Stomach (tissue), 9 donors: ENCODE data around the gene ADH4. TPM values are rescaled to one million over a fixed set of nuclear protein-coding genes. Genes with fewer than 3 reads are reported as not detected.
A peak's percentile ranks its signal among the peaks of the same experiment; 100 is the strongest.

Experiments
- DNase-seq, 2 donors: peaks; one replicate each; pipeline versions ENCODE4 v3.0.0 to v3.0.0-alpha.2; 2013 to 2019
- H3K27ac ChIP-seq, 5 donors: fragments of 200-600 bp in 4 of 5; sonication (generic) in 4 of 5; one replicate each; pipeline ENCODE4 v1.5.1; 2013 to 2019; ENCODE audit warnings: mild to moderate bottlenecking in 1 of 5, moderate library complexity in 1 of 5
- H3K27me3 ChIP-seq, 3 donors: fragments of 200-600 bp; sonication (generic); one replicate each; pipeline ENCODE4 v1.5.1; 2017 to 2019; ENCODE audit warnings: mixed run types in 1 of 3
- H3K36me3 ChIP-seq, 4 donors: fragments of 200-600 bp; sonication (generic); 1 replicate in 3 of 4; 2 replicates in 1 of 4; pipeline ENCODE4 v1.5.1; 2016 to 2019
- H3K4me1 ChIP-seq, 4 donors: fragments of 200-600 bp; sonication (generic); one replicate each; pipeline ENCODE4 v1.5.1; 2016 to 2019
- H3K4me3 ChIP-seq, 4 donors: fragments of 200-600 bp; sonication (generic) in 3 of 4; one replicate each; pipeline ENCODE4 v1.5.1; 2016 to 2019; ENCODE audit warnings: mild to moderate bottlenecking in 1 of 4
- H3K9me3 ChIP-seq, 4 donors: fragments of 200-600 bp; sonication (generic); one replicate each; pipeline ENCODE4 v1.5.1; 2016 to 2019
- CTCF ChIP-seq, 7 experiments: fragments of 450-650 bp in 4 of 7; fragments of 200-600 bp in 3 of 7; sonication (generic) in 3 of 7; IDR thresholded peaks; one replicate each; pipeline ENCODE4 v1.5.1; 2016 to 2019; ENCODE audit warnings: antibody characterized with exemption in 7 of 7, control low read depth in 2 of 7, mild to moderate bottlenecking in 1 of 7
- EP300 ChIP-seq: sonication (generic); formaldehyde crosslinking; IDR thresholded peaks from one replicate; pipeline ENCODE4 v1.6.1; 2017; ENCODE audit warnings: antibody characterized with exemption
- POLR2A ChIP-seq, 4 donors: fragments of 450-650 bp; IDR thresholded peaks; one replicate each; pipeline ENCODE4 v1.6.1; 2016; ENCODE audit warnings: antibody characterized with exemption in 4 of 4, control low read depth in 2 of 4, mild to moderate bottlenecking in 1 of 4, moderate library complexity in 1 of 4
- POLR2AphosphoS5 ChIP-seq, 3 donors: sonication (generic); formaldehyde crosslinking; IDR thresholded peaks; one replicate each; pipeline ENCODE4 v1.6.1; 2016; ENCODE audit warnings: antibody characterized with exemption in 3 of 3
- WGBS, 5 donors: extraction: QIAGEN DNeasy Blood & Tissue Kit in 3 of 5; methylation state at CpG; one replicate each; pipeline versions ENCODE4 v1.1.5 to v1.1.7; 2013 to 2018; 5-methylcytosine and 5-hydroxymethylcytosine counted together
- intact Hi-C: fragments of 100-400 bp; cut with DNase I; formaldehyde crosslinking; loops from one replicate; pipeline ENCODE4 v1.15.1; 2023; ENCODE audit warnings: low total_unique reads
- polyA plus RNA-seq, 3 donors: library from polyadenylated mRNA; stranded (reverse); fragments of 200-250 nt; gene quantifications; one replicate each; pipeline ENCODE4 v1.2.3, GENCODE V29; 2013
- total RNA-seq, 5 donors: library from RNA; depleted of rRNA; stranded (reverse); fragments of >200 nt; gene quantifications; one replicate each; pipeline versions ENCODE4 v1.1.0 to v1.2.3, GENCODE V29; 2014 to 2016
- donor health status: healthy with polysubstance abuse.
- donor health status: Bipolar disorder and iron deficiency.
- donor health status: healthy.

ADH4 gene
- total and polyA plus RNA-seq, 8 donors = 0.25 to 1.8 (median 0.50) TPM; not detected in 5

- Histone ChIP-seq H3K4me3 (no peak overlapping the region), H3K36me3 (no peaks in the 10 kb centered on the region), H3K27me3 (no peaks in the 10 kb centered on the region), H3K4me1 (peaks cover 11 to 38% (median 25%) of the 10 kb centered on the region in 4 donors), H3K9me3 (no peaks in the 10 kb centered on the region), H3K27ac (no peak overlapping the region)
- intact Hi-C loops = no loop called here
- 46 to 60% (median 55%) methylated on average over 2 of the region's 2 CpGs for WGBS, 5 donors
- no peak for DNase-seq
- TF ChIP-seq CTCF (IDR thresholded peaks at IDR 0.05) = no peak
- no peak for TF ChIP-seq EP300
- TF ChIP-seq POLR2A (IDR thresholded peaks at IDR 0.05) = no peak
- no peak for TF ChIP-seq POLR2AphosphoS5 (IDR thresholded peaks at IDR 0.05)
Observed at GRCh38 chr4:99091216-99091575, 52.9 kb downstream of the ADH4 start.

- Histone ChIP-seq H3K4me3 (peak overlapping the region in 2 of 4 donors; percentile 75 to 83), H3K4me1 (peaks cover 11 to 43% (median 29%) of the 10 kb centered on the region in 4 donors), H3K27me3 (no peaks in the 10 kb centered on the region), H3K27ac (peak overlapping the region in 1 of 5 donors; percentile 16), H3K9me3 (no peaks in the 10 kb centered on the region), H3K36me3 (peaks cover 0 to 1% (median under 1%) of the 10 kb centered on the region in 4 donors)
- WGBS, 5 donors = 65 to 81% (median 69%) methylated on average over 2 of the region's 2 CpGs
- intact Hi-C loops = no loop called here
- DNase-seq = peak in 1 of 2 donors; percentile 31
- no peak for TF ChIP-seq CTCF (IDR thresholded peaks at IDR 0.05)
- no peak for TF ChIP-seq POLR2A (IDR thresholded peaks at IDR 0.05)
- no peak for TF ChIP-seq POLR2AphosphoS5 (IDR thresholded peaks at IDR 0.05)
- no peak for TF ChIP-seq EP300
Observed at GRCh38 chr4:99090481-99091215, 53.4 kb downstream of the ADH4 start.

- Histone ChIP-seq H3K27me3 (no peaks in the 10 kb centered on the region), H3K4me1 (peaks cover 11 to 57% (median 40%) of the 10 kb centered on the region in 4 donors), H3K36me3 (peaks cover 17 to 21% (median 20%) of the 10 kb centered on the region in 4 donors), H3K9me3 (no peaks in the 10 kb centered on the region), H3K27ac (peak within 1 kb of the TSS; percentile 90 to 98 (median 97)), H3K4me3 (peak within 1 kb of the TSS; percentile 72 to 83 (median 75))
- no peak for TF ChIP-seq CTCF (IDR thresholded peaks at IDR 0.05)
- no peak for TF ChIP-seq EP300
- peak; percentile 85 to 95 (median 94) for TF ChIP-seq POLR2AphosphoS5 (IDR thresholded peaks at IDR 0.05)
- TF ChIP-seq POLR2A (IDR thresholded peaks at IDR 0.05) = peak in 2 of 4 donors; percentile 12 to 59
- 0 to 1% (median 1%) methylated on average over 10 to 53 of the region's 53 CpGs for WGBS, 5 donors
- peak; percentile 88 to 97 for DNase-seq
- intact Hi-C loops = no loop called here
Observed at GRCh38 chr4:99088481-99089365, 55.4 kb downstream of the ADH4 start, which contains the start of gene ADH5. Gene ADH5 (minus strand): TSS chr4:99088788. CDS start chr4:99088700, 88 bp downstream.

GRCh38 chr4:99088023-99088449, 56.1 kb downstream of the ADH4 start:
- no peak for TF ChIP-seq CTCF (IDR thresholded peaks at IDR 0.05)
- TF ChIP-seq POLR2AphosphoS5 (IDR thresholded peaks at IDR 0.05) = peak in 2 of 3 donors; percentile 43 to 48
- Histone ChIP-seq H3K4me3 (peak overlapping the region; percentile 72 to 83 (median 75)), H3K4me1 (peaks cover 11 to 60% (median 41%) of the 10 kb centered on the region in 4 donors), H3K27ac (peak overlapping the region; percentile 90 to 98 (median 97)), H3K27me3 (no peaks in the 10 kb centered on the region), H3K9me3 (no peaks in the 10 kb centered on the region), H3K36me3 (peaks cover 20 to 27% (median 26%) of the 10 kb centered on the region in 4 donors)
- DNase-seq = peak; percentile 69 to 81
- 1 to 2% (median 1%) methylated on average over 10 to 15 of the region's 15 CpGs for WGBS, 5 donors
- intact Hi-C loops = no loop called here
